Panc1 (cell line): Measurements from ENCODE around the gene CYB5R4.

ENCODE experiments used
- POLR2AphosphoS5 ChIP-seq: IDR thresholded peaks from 2 replicates; pipeline ENCODE4 v1.6.1; 2012; ENCODE audit warnings: mild to moderate bottlenecking, low read depth, low read length, moderate library complexity
- SIN3A ChIP-seq: IDR thresholded peaks from 2 replicates; pipeline ENCODE4 v1.6.1; 2012; ENCODE audit warnings: low read depth, mild to moderate bottlenecking, low read length, moderate library complexity, borderline replicate concordance; ENCODE audit not compliant: insufficient read depth
- TCF7L2 ChIP-seq: IDR thresholded peaks from 2 replicates; pipeline ENCODE4 v1.6.1; 2011; ENCODE audit warnings: mild to moderate bottlenecking, low read depth, low read length, inconsistent platforms
- TF ChIP-seq, protein P1 (sequence below): fragments of 450-650 bp; IDR thresholded peaks from 2 replicates; pipeline ENCODE4 v1.5.1; 2017; ENCODE audit warnings: mild to moderate bottlenecking

DNA sequence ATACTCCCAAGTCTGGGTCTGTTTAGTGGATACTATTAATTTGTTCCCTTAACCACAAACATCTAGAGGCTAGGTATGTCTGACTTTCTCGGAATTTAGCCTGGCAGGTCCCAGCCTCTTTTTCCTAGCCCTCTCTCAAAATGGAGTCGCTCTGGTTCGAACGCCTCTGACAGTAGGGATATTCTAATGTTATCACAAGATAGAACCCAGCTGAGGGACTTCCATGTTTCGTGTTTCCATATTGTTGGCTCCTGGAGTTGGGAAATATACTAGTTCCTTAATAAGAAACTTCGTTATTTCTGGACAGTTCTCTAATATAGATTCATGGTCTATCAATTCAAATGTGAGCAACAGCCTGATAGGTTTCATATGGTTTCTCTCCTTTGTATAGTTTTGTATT is 16.4 kb downstream of the CYB5R4 start:
- TF ChIP-seq, protein P1, sequence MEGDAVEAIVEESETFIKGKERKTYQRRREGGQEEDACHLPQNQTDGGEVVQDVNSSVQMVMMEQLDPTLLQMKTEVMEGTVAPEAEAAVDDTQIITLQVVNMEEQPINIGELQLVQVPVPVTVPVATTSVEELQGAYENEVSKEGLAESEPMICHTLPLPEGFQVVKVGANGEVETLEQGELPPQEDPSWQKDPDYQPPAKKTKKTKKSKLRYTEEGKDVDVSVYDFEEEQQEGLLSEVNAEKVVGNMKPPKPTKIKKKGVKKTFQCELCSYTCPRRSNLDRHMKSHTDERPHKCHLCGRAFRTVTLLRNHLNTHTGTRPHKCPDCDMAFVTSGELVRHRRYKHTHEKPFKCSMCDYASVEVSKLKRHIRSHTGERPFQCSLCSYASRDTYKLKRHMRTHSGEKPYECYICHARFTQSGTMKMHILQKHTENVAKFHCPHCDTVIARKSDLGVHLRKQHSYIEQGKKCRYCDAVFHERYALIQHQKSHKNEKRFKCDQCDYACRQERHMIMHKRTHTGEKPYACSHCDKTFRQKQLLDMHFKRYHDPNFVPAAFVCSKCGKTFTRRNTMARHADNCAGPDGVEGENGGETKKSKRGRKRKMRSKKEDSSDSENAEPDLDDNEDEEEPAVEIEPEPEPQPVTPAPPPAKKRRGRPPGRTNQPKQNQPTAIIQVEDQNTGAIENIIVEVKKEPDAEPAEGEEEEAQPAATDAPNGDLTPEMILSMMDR, result no peak
- TF ChIP-seq POLR2AphosphoS5 (no peak), SIN3A (no peak), TCF7L2 (no peak)
